H1 (cell line): ENCODE measurements around the gene SLC6A6. TPM values are rescaled to one million over a fixed set of nuclear protein-coding genes. Genes with fewer than 3 reads are reported as not detected.

ENCODE experiments used
- CBX5 ChIP-seq: fragments of 300-800, 300-1000 bp; sonication (generic); IDR thresholded peaks from 2 replicates; pipeline ENCODE4 v1.7.1; 2016; ENCODE audit warnings: antibody characterized with exemption, low read length, low read depth
- CEBPB ChIP-seq: IDR thresholded peaks from 2 replicates; pipeline ENCODE4 v1.6.1; 2012; ENCODE audit warnings: low read depth, low read length
- CREB1 ChIP-seq: IDR thresholded peaks from 2 replicates; pipeline ENCODE4 v1.6.1; 2012; ENCODE audit warnings: inconsistent platforms
- E2F6 ChIP-seq: IDR thresholded peaks from 2 replicates; pipeline ENCODE4 v1.6.1; 2012; ENCODE audit warnings: inconsistent platforms
- MAFK ChIP-seq: IDR thresholded peaks from 2 replicates; pipeline ENCODE4 v1.6.1; 2012; ENCODE audit warnings: low read depth, mild to moderate bottlenecking, improper control_type of control experiment, low read length
- RAD21 ChIP-seq, 2 experiments: IDR thresholded peaks in 1 of 2; conservative IDR thresholded peaks in 1 of 2; 2 replicates each; pipeline ENCODE4 v1.6.1; 2011; ENCODE audit warnings: low read depth in 2 of 2, low read length in 2 of 2, improper control_type of control experiment in 1 of 2, inconsistent platforms in 1 of 2, mild to moderate bottlenecking in 1 of 2, moderate library complexity in 1 of 2
- polyA plus RNA-seq, 7 experiments: library from polyadenylated mRNA; depleted of rRNA in 3 of 7; stranded (reverse) in 5 of 7; unstranded in 2 of 7; fragments of >200 nt in 5 of 7; fragments of 200-250 nt in 2 of 7; gene quantifications; 1 replicate in 5 of 7; 2 replicates in 1 of 7; 4 replicates in 1 of 7; pipeline versions ENCODE4 v1.2.1 to v1.2.3, GENCODE V29; 2011 to 2013; ENCODE audit warnings: missing spikeins in 2 of 7, mixed read lengths in 2 of 7
- total RNA-seq: library from RNA; stranded (reverse); fragmentation: NEBNext Ultra II Directional; extraction: Animal tissue kit (Norgen Biotek cat#: 25700); gene quantifications from 2 replicates; pipeline ENCODE4 v1.2.1, GENCODE V29; 2021

SLC6A6 gene
- total and polyA plus RNA-seq, 2 of the 8 experiments (the other 6 are each of a cell fraction or from before 2014, with no cell fraction given) = 66.2 to 144 TPM

- TF ChIP-seq CBX5 (no peak), E2F6 (no peak), MAFK (no peak), RAD21 (IDR thresholded peaks at IDR 0.05 in 1 of 2, conservative IDR thresholded peaks at IDR 0.05 in 1 of 2; ENCODE audit: low read depth in 2 of 2, low read length in 2 of 2) (no peak), CEBPB (no peak), CREB1 (no peak)
Measured at GRCh38 chr3:14389166-14389606, 13.2 kb upstream of the SLC6A6 start (continued).
